Esophagus (tissue), 2 donors: ENCODE results near the gene OR1L6. TPM values are rescaled to one million over a fixed set of nuclear protein-coding genes. Genes with fewer than 3 reads are reported as not detected.

ENCODE experiments used
- H3K27ac ChIP-seq, 2 donors: one replicate each; pipeline ENCODE4 v1.5.1; 2013; ENCODE audit warnings: low read depth in 2 of 2, mild to moderate bottlenecking in 2 of 2, inconsistent platforms in 1 of 2, low read length in 1 of 2, moderate library complexity in 1 of 2
- H3K27me3 ChIP-seq, 2 donors: one replicate each; pipeline ENCODE4 v1.6.1; 2013; ENCODE audit warnings: low read length in 2 of 2, control low read depth in 1 of 2, mild to moderate bottlenecking in 1 of 2; ENCODE audit not compliant: insufficient read depth in 2 of 2, control insufficient read depth in 1 of 2
- H3K36me3 ChIP-seq, 2 donors: one replicate each; pipeline ENCODE4 v1.6.1; 2013; ENCODE audit warnings: low read length in 1 of 2; ENCODE audit not compliant: control insufficient read depth in 2 of 2, insufficient read depth in 2 of 2
- H3K4me1 ChIP-seq, 2 donors: one replicate each; pipeline ENCODE4 v1.6.1; 2013; ENCODE audit warnings: low read length in 1 of 2; ENCODE audit not compliant: control insufficient read depth in 2 of 2, insufficient read depth in 2 of 2
- H3K4me3 ChIP-seq, 2 donors: one replicate each; pipeline ENCODE4 v1.5.1; 2013; ENCODE audit warnings: low read length in 2 of 2, mild to moderate bottlenecking in 2 of 2, low read depth in 1 of 2, moderate library complexity in 1 of 2
- H3K9me3 ChIP-seq, 2 donors: one replicate each; pipeline ENCODE4 v1.6.1; 2013; ENCODE audit warnings: mild to moderate bottlenecking in 2 of 2, low read depth in 1 of 2, low read length in 1 of 2, moderate library complexity in 1 of 2; ENCODE audit not compliant: control insufficient read depth in 2 of 2, insufficient read depth in 1 of 2
- WGBS, 2 donors: extraction: QIAGEN DNeasy Blood & Tissue Kit; methylation state at CpG; one replicate each; pipeline ENCODE4 v1.1.7; 2013; 5-methylcytosine and 5-hydroxymethylcytosine counted together
- polyA plus RNA-seq, 2 donors: library from polyadenylated mRNA; stranded (reverse); fragments of 200-250 nt; gene quantifications; one replicate each; pipeline ENCODE4 v1.2.3, GENCODE V29; 2013
- donor health status: healthy with polysubstance abuse.
- donor health status: Bipolar disorder and iron deficiency.

Gene OR1L6
- polyA plus RNA-seq, 2 donors, result not detected

DNA sequence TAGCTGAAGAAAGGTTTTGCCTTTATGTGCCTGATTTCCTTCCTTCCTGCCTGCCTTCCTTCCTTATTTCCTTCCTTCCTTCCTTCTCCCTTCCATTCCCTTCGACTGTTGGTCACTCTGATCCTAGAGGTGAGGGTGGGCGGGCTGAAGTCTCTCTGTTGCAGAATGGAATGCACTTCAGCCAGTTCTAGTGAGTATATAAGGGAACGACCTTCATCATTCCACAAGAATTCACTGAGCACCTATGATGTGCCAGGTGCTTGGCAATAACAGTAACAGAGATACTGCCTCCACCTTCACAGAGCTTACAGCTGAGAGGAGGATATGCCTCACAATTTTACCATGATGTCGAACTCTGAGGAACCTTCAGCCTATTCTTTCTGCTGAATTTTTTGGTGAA lies 37.9 kb downstream of the OR1L6 start:
- H3K4me3 ChIP-seq, result no peak overlapping the region
- H3K27me3 ChIP-seq, result no peaks in the 10 kb centered on the region
- no peaks in the 10 kb centered on the region for H3K9me3 ChIP-seq
- WGBS, 2 donors, result 67 to 73% methylated on average over 4 of the region's 4 CpGs
- H3K4me1 ChIP-seq, result no peaks in the 10 kb centered on the region
- no peaks in the 10 kb centered on the region for H3K36me3 ChIP-seq
- H3K27ac ChIP-seq, result no peak overlapping the region

DNA sequence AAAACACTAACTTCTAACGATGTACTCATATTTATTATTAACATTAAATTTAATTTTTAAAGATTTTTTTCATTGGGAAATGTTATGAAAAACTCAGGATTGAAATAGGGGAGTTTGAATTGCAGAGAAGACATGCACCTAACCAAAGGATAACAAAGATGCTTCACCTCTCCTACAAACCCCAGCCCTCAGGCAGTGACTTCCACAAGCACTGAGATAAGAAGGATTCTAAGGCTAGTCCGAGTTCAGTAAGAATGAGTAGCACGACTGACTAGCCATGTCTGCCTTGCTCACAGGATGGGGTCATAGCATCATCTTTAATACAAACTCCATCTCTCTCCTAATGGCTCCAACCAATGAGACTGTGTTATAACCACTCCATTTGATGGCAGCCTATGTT lies 39.6 kb downstream of the OR1L6 start:
- no peaks in the 10 kb centered on the region for H3K36me3 ChIP-seq
- H3K9me3 ChIP-seq, result no peaks in the 10 kb centered on the region
- 64 to 71% methylated on average over 3 of the region's 3 CpGs for WGBS, 2 donors
- H3K4me3 ChIP-seq, result no peak overlapping the region
- no peak overlapping the region for H3K27ac ChIP-seq
- no peaks in the 10 kb centered on the region for H3K4me1 ChIP-seq
- no peaks in the 10 kb centered on the region for H3K27me3 ChIP-seq

DNA sequence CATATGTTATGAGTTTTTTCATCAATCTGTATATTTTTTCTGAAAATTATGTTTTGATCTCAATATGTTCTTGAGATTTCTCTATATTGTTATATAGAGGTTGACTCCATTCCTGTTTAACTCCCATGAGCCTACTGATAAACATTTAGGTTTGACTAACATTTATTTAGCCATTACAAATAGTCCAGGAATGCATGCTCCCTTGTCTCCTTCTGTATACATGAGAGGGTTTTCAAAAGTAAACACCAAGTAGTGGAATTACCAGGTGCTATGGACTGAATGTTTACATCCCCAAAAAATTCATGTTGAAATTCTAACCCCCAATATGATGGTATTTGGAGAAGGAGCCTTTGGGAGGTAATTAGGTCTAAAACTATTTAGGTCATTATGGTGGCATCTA lies 43.2 kb downstream of the OR1L6 start:
- H3K4me1 ChIP-seq, result no peaks in the 10 kb centered on the region
- H3K27me3 ChIP-seq, result no peaks in the 10 kb centered on the region
- H3K4me3 ChIP-seq, result no peak overlapping the region
- H3K9me3 ChIP-seq, result no peaks in the 10 kb centered on the region
- no peaks in the 10 kb centered on the region for H3K36me3 ChIP-seq
- no peak overlapping the region for H3K27ac ChIP-seq

DNA sequence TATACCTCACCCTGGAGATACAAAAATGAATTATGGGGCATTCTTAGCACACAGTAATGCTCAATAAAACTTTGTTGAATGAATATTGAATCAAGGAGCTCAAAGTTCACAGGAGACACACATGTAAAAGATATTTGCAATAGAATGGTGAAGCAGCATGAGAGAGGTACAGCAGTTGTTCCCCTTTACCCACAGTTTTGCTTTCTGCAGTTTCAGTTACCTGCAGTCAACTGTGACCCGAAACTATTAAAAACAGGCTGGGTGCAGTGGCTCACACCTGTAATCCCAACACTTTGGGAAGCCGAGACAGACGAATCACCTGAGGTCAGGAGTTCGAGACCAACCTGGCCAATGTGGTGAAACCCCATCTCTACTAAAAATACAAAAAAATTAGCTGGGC lies 44.2 kb downstream of the OR1L6 start:
- no peaks in the 10 kb centered on the region for H3K4me1 ChIP-seq
- H3K27ac ChIP-seq, result no peak overlapping the region
- H3K9me3 ChIP-seq, result no peaks in the 10 kb centered on the region
- H3K27me3 ChIP-seq, result no peaks in the 10 kb centered on the region
- 88 to 97% methylated on average over 4 of the region's 4 CpGs for WGBS, 2 donors
- H3K36me3 ChIP-seq, result no peaks in the 10 kb centered on the region
- no peak overlapping the region for H3K4me3 ChIP-seq

DNA sequence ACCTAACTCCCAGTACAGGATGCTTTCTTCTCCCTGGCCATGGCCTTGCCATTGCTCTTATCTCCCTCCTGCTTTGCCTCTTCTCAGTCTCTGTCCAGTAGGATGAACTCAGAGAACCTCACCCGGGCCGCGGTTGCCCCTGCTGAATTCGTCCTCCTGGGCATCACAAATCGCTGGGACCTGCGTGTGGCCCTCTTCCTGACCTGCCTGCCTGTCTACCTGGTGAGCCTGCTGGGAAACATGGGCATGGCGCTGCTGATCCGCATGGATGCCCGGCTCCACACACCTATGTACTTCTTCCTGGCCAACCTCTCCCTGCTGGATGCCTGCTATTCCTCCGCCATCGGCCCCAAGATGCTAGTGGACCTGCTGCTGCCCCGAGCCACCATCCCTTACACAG lies 46.7 kb downstream of the OR1L6 start, which contains the start of gene OR5C1:
Gene OR5C1, plus strand, starts transcription at position 103 of the 400 bp plus-strand sequence. Its CDS starts 0 bp downstream, at position 103.
- Histone ChIP-seq H3K4me1 (no peaks in the 10 kb centered on the region), H3K9me3 (no peaks in the 10 kb centered on the region), H3K4me3 (no peak within 1 kb of the TSS), H3K36me3 (no peaks in the 10 kb centered on the region), H3K27me3 (no peaks in the 10 kb centered on the region), H3K27ac (no peak within 1 kb of the TSS)
- WGBS, 2 donors, result 96 to 97% methylated on average over 12 of the region's 12 CpGs

DNA sequence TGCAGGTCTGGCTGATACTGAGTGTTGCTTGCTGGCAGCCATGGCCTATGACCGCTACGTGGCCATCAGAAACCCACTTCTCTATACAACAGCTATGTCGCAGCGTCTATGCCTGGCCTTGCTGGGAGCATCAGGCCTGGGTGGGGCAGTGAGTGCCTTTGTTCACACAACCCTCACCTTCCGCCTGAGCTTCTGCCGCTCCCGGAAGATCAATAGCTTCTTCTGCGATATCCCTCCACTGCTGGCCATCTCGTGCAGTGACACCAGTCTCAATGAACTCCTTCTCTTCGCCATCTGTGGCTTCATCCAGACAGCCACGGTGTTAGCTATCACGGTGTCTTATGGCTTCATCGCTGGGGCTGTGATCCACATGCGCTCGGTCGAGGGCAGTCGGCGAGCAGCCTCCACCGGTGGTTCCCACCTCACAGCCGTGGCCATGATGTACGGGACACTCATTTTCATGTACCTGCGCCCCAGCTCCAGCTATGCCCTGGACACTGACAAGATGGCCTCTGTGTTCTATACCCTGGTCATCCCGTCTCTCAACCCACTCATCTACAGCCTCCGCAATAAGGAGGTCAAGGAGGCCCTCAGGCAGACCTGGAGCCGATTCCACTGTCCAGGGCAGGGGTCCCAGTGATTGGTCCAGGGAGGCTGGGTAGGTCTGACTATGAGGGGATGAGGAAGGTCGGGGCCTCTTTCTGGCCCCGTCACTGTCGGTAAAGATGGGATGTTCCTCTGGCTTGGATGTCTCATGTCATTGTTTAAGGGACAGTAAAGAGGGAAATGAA lies 47.3 kb downstream of the OR1L6 start:
- H3K36me3 ChIP-seq, result no peaks in the 10 kb centered on the region
- no peaks in the 10 kb centered on the region for H3K27me3 ChIP-seq
- no peak overlapping the region for H3K4me3 ChIP-seq
- no peak overlapping the region for H3K27ac ChIP-seq
- WGBS, 2 donors, result 95 to 96% methylated on average over 28 of the region's 28 CpGs
- H3K4me1 ChIP-seq, result no peaks in the 10 kb centered on the region
- no peaks in the 10 kb centered on the region for H3K9me3 ChIP-seq

DNA sequence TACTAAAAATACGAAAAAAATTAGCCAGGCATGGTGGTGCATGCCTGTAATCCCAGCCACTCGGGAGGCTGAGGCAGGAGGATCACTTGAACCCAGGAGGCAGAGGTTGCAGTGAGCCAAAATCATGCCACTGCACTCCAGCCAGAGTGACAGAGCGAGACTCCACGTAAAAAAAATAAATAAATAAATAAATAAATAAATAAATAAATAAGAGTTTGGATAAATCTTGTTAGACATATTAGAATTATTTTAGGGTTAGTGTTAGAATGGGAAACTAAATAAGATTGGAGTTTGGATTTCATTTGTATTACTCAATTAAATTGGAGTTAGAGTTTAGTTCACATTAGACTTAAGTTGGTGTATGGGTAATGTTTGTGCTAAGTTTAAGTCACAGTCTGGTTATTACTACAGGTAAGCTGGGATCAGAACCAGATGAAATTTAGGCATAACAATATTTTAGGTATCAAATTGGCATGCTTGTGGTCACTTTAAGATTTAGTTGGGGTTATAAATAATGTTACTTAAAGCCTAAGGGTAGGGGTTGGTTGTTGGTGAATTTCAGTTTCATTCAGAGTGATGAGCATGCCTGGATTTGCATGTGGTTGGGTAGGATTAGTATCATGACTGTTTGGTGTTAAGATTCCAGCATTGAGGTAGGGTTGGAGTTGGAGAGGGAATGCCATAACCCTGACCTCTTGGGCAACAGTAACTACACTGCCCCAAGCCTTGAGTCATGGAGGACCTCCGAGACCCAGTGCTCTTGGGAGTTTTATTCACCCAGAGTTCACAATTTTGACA lies 50.0 kb downstream of the OR1L6 start:
- 83 to 91% methylated on average over 5 of the region's 5 CpGs for WGBS, 2 donors
- Histone ChIP-seq H3K27me3 (no peaks in the 10 kb centered on the region), H3K4me1 (no peaks in the 10 kb centered on the region), H3K36me3 (no peaks in the 10 kb centered on the region), H3K4me3 (no peak overlapping the region), H3K9me3 (no peaks in the 10 kb centered on the region), H3K27ac (no peak overlapping the region)

DNA sequence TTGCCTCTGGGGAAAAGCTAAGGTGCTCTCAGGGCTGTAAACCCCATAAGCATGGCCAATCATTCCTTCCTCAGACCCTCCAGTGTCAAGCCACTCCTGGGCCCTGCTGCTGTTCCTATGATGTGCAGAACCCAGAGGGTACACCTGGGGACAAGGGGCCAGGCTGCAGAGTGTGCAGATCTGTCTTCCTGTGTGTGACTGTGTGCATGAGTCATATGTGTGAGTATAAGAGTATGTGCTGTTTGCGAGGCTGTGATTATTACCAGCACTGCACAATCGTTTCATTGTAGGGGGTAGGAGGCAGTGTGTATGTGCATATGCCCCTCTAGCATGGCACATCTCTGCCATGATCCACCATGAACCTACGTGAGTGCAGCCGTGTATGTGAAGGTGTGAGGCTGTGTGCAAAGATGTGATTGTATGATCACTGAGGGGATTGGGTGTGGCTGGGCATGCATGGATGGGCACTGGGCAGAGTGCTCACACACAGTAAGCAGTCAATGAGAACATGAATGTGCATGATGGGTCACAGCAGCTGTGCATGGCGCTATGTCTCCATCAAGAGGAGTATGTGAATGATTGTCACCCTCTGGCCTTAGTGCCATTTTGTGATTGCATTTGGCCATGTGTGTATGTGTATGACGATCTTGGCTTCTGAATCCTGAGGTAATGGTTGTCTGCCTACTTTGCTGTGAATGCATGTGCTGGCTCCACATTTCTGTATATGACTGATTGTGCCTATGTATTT lies 55.4 kb downstream of the OR1L6 start:
- Histone ChIP-seq H3K4me3 (no peak overlapping the region), H3K36me3 (no peaks in the 10 kb centered on the region), H3K27ac (no peak overlapping the region), H3K27me3 (no peaks in the 10 kb centered on the region), H3K4me1 (no peaks in the 10 kb centered on the region), H3K9me3 (no peaks in the 10 kb centered on the region)
- 77 to 80% methylated on average over 6 of the region's 6 CpGs for WGBS, 2 donors
